Activated T-cell treated with anti-CD3 and anti-CD28 coated beads, Interleukin-2, amount 50 U/mL, for 4 hours (primary cell): ENCODE measurements around the gene ATP11A. TPM values are rescaled to one million over a fixed set of nuclear protein-coding genes. Genes with fewer than 3 reads are reported as not detected.
A peak's percentile ranks its signal among the peaks of the same experiment; 100 is the strongest.

ENCODE experiments used
- ATAC-seq, 2 donors: fragments of 200-7000 bp; cut with Tn5 transposase; one replicate each; pipeline ENCODE4 v1.10.0; 2021
- DNase-seq: peaks from one replicate; pipeline ENCODE4 v3.0.0-alpha.2; 2020
- H3K27me3 Mint-ChIP-seq: one replicate; pipeline ENCODE4 v1.8.0; 2021; ENCODE audit warnings: low read depth, mixed read lengths
- H3K36me3 Mint-ChIP-seq: one replicate; pipeline ENCODE4 v1.8.0; 2022; ENCODE audit warnings: mixed read lengths; ENCODE audit not compliant: insufficient read depth
- H3K4me1 Mint-ChIP-seq: one replicate; pipeline ENCODE4 v1.8.0; 2021; ENCODE audit warnings: low read depth, mixed read lengths
- H3K4me3 Mint-ChIP-seq: one replicate; pipeline ENCODE4 v1.8.0; 2021; ENCODE audit warnings: mild to moderate bottlenecking, moderate library complexity, mixed read lengths
- H3K9me3 Mint-ChIP-seq: one replicate; pipeline ENCODE4 v1.8.0; 2021; ENCODE audit warnings: mixed read lengths
- total RNA-seq, 3 donors: library from RNA; stranded (reverse); gene quantifications; one replicate each; pipeline ENCODE4 v1.2.1, GENCODE V29; 2021

Gene ATP11A
- total RNA-seq, 3 donors from 2014 or later: 34.7 to 40.8 (median 35.6) TPM

- Mint-ChIP-seq H3K9me3 (no peaks in the 10 kb centered on the region), H3K27me3 (no peaks in the 10 kb centered on the region), H3K36me3 (no peaks in the 10 kb centered on the region), H3K4me3 (no peak overlapping the region), H3K4me1 (no peaks in the 10 kb centered on the region)
- ATAC-seq (no peak), DNase-seq (no peak)
These were observed 197.7 kb downstream of the ATP11A start for GRCh38 chr13:112887557-112887991.

- no peaks in the 10 kb centered on the region for H3K36me3 Mint-ChIP-seq
- ATAC-seq: no peak
- no peak for DNase-seq
- no peaks in the 10 kb centered on the region for H3K27me3 Mint-ChIP-seq
- no peaks in the 10 kb centered on the region for H3K9me3 Mint-ChIP-seq
- H3K4me3 Mint-ChIP-seq: no peak overlapping the region
- peaks cover 4% of the 10 kb centered on the region for H3K4me1 Mint-ChIP-seq
These were observed 198.6 kb downstream of the ATP11A start for GRCh38 chr13:112888238-112889111.

- Mint-ChIP-seq H3K4me3 (no peak overlapping the region), H3K36me3 (no peaks in the 10 kb centered on the region), H3K9me3 (no peaks in the 10 kb centered on the region), H3K27me3 (no peaks in the 10 kb centered on the region), H3K4me1 (peaks cover 4% of the 10 kb centered on the region)
- no peak for DNase-seq
- ATAC-seq: no peak
These were observed 199.8 kb downstream of the ATP11A start for GRCh38 chr13:112889351-112890290.

- DNase-seq: no peak
- H3K36me3 Mint-ChIP-seq: no peaks in the 10 kb centered on the region
- peaks cover 3% of the 10 kb centered on the region for H3K27me3 Mint-ChIP-seq
- no peaks in the 10 kb centered on the region for H3K9me3 Mint-ChIP-seq
- no peak overlapping the region for H3K4me3 Mint-ChIP-seq
- no peak for ATAC-seq
- H3K4me1 Mint-ChIP-seq: peaks cover 4% of the 10 kb centered on the region
These were observed 200.7 kb downstream of the ATP11A start for GRCh38 chr13:112890316-112891145.

GRCh38 chr13:112891477-112892401 is 201.9 kb downstream of the ATP11A start:
- DNase-seq (no peak), ATAC-seq (no peak)
- Mint-ChIP-seq H3K36me3 (no peaks in the 10 kb centered on the region), H3K4me3 (no peak overlapping the region), H3K4me1 (peaks cover 4% of the 10 kb centered on the region), H3K9me3 (no peaks in the 10 kb centered on the region), H3K27me3 (peaks cover 9% of the 10 kb centered on the region)

- no peak for ATAC-seq
- Mint-ChIP-seq H3K4me3 (no peak overlapping the region), H3K9me3 (no peaks in the 10 kb centered on the region)
These were observed 202.8 kb downstream of the ATP11A start for GRCh38 chr13:112892426-112893206.

GRCh38 chr13:112893207-112893569 is 203.3 kb downstream of the ATP11A start:
- H3K4me1 Mint-ChIP-seq: peaks cover 4% of the 10 kb centered on the region
- H3K36me3 Mint-ChIP-seq: no peaks in the 10 kb centered on the region
- H3K27me3 Mint-ChIP-seq: peaks cover 12% of the 10 kb centered on the region
- H3K9me3 Mint-ChIP-seq: no peaks in the 10 kb centered on the region
- DNase-seq (no peak), ATAC-seq (no peak)
- H3K4me3 Mint-ChIP-seq: no peak overlapping the region

More at GRCh38 chr13:112892426-112893206, 202.8 kb downstream of the ATP11A start:
- peaks cover 4% of the 10 kb centered on the region for H3K4me1 Mint-ChIP-seq
- no peak for DNase-seq
- H3K36me3 Mint-ChIP-seq: no peaks in the 10 kb centered on the region
- H3K27me3 Mint-ChIP-seq: peaks cover 12% of the 10 kb centered on the region

GRCh38 chr13:112893570-112894422 is 204.0 kb downstream of the ATP11A start:
- peaks cover 12% of the 10 kb centered on the region for H3K27me3 Mint-ChIP-seq
- H3K36me3 Mint-ChIP-seq: no peaks in the 10 kb centered on the region
- H3K9me3 Mint-ChIP-seq: no peaks in the 10 kb centered on the region
- ATAC-seq: peak; percentile 52 to 73
- DNase-seq: no peak
- H3K4me3 Mint-ChIP-seq: no peak overlapping the region
- peaks cover 4% of the 10 kb centered on the region for H3K4me1 Mint-ChIP-seq

GRCh38 chr13:112894423-112894672 is 204.5 kb downstream of the ATP11A start:
- no peaks in the 10 kb centered on the region for H3K36me3 Mint-ChIP-seq
- no peak for ATAC-seq
- H3K4me3 Mint-ChIP-seq: no peak overlapping the region
- peaks cover 4% of the 10 kb centered on the region for H3K4me1 Mint-ChIP-seq
- H3K9me3 Mint-ChIP-seq: no peaks in the 10 kb centered on the region
- H3K27me3 Mint-ChIP-seq: peaks cover 12% of the 10 kb centered on the region
- no peak for DNase-seq

- Mint-ChIP-seq H3K9me3 (no peaks in the 10 kb centered on the region), H3K4me3 (peak overlapping the region; percentile 35), H3K36me3 (no peaks in the 10 kb centered on the region), H3K4me1 (peaks cover 4% of the 10 kb centered on the region), H3K27me3 (peaks cover 12% of the 10 kb centered on the region)
- peak; percentile 13 to 20 for ATAC-seq
- no peak for DNase-seq
These were observed 205.0 kb downstream of the ATP11A start for GRCh38 chr13:112894673-112895481.
